SH-SY5Y (cell line): ENCODE data around the gene PBX3.

Experiments
- GATA2 ChIP-seq: IDR thresholded peaks from 2 replicates; pipeline ENCODE4 v1.6.1; 2011; ENCODE audit warnings: mild to moderate bottlenecking, low read depth, low read length
- GATA3 ChIP-seq: IDR thresholded peaks from 2 replicates; pipeline ENCODE4 v1.6.1; 2011; ENCODE audit warnings: low read depth, mild to moderate bottlenecking, low read length, moderate library complexity

The PBX3 gene

GRCh38 chr9:125942125-125942524, 195.0 kb downstream of the PBX3 start:
- TF ChIP-seq GATA2: no peak
- no peak for TF ChIP-seq GATA3

- TF ChIP-seq GATA2 (no peak), GATA3 (no peak)
Observed at GRCh38 chr9:125943831-125944230, 196.7 kb downstream of the PBX3 start.

GRCh38 chr9:125946397-125946796, 199.2 kb downstream of the PBX3 start:
- TF ChIP-seq GATA2 (no peak), GATA3 (no peak)

GRCh38 chr9:125948887-125949596, 201.9 kb downstream of the PBX3 start:
- TF ChIP-seq GATA3 (no peak), GATA2 (no peak)

GRCh38 chr9:125949703-125950460, 202.7 kb downstream of the PBX3 start:
- TF ChIP-seq GATA2 (no peak), GATA3 (no peak)

GRCh38 chr9:125950880-125951471, 203.8 kb downstream of the PBX3 start:
- TF ChIP-seq GATA2 (no peak), GATA3 (no peak)

GRCh38 chr9:125953314-125954019, 206.3 kb downstream of the PBX3 start:
- TF ChIP-seq GATA2: no peak
- no peak for TF ChIP-seq GATA3

- TF ChIP-seq GATA3 (no peak), GATA2 (no peak)
Observed at GRCh38 chr9:125956102-125956501, 208.9 kb downstream of the PBX3 start.

- TF ChIP-seq GATA2 (no peak), GATA3 (no peak)
Observed at GRCh38 chr9:125959315-125959714, 212.1 kb downstream of the PBX3 start.

- no peak for TF ChIP-seq GATA2
- TF ChIP-seq GATA3: no peak
Observed at GRCh38 chr9:125959951-125960619, 212.9 kb downstream of the PBX3 start.

GRCh38 chr9:125960626-125961025, 213.5 kb downstream of the PBX3 start:
- TF ChIP-seq GATA2: no peak

- TF ChIP-seq GATA2 (no peak), GATA3 (no peak)
Observed at GRCh38 chr9:125961072-125961471, 213.9 kb downstream of the PBX3 start.

GRCh38 chr9:125963932-125964331, 216.8 kb downstream of the PBX3 start:
- TF ChIP-seq GATA3: peak; percentile 81
- TF ChIP-seq GATA2: peak; percentile 71
